Erythroblast (primary cell): Measurements from ENCODE around the gene GRIN2C.
A peak's percentile ranks its signal among the peaks of the same experiment; 100 is the strongest.

Experiments
- DNase-seq, 2 experiments: peaks; one replicate each; lab custom pipeline; 2025; lab: John Stamatoyannopoulos, UW
- GATA1 ChIP-seq: IDR thresholded peaks from 2 replicates; pipeline ENCODE4 v1.6.1; 2011; ENCODE audit warnings: low read depth, mild to moderate bottlenecking, control low read depth, low read length, moderate library complexity
- POLR2A ChIP-seq: IDR thresholded peaks from 2 replicates; pipeline ENCODE4 v1.6.1; 2011; ENCODE audit warnings: mild to moderate bottlenecking, low read length

GRIN2C gene

DNA sequence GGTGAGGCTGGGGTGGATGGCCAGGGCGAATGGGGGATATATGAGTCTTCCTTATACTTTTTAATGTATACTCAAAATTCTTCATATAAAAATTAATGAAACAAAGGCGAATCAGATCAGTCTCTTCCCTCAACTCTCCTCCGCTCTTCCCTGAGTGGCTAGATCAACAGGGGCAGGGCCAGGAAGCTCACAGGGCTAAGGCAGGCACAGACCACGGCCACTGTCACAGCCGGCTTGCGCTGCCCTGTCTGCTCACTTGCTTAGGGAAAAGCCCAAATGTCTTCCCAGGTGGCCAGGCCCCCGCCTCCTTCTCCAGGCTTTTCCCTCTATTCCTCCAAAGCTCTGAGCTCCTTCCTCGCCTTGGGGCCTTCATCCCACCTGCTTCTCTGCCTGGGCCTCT is 6.0 kb downstream of the GRIN2C start:
- TF ChIP-seq GATA1 (no peak), POLR2A (no peak)

DNA sequence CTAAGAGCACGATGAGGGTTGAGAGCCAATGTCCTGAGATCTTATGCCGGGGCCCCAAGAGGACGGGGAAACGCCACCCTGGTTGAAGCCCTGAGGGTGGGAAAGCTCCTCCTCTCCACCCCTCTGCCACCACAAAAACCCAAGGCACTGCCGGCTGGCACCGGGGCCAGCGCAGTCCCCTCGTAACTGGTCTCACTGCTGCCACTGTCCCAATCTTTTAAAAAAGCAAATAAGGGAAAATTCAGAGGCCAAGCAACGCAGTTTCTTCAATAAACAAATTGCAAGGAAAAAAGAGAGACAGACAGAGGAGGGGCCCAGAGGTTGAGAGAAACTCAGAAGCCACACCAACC is 6.7 kb downstream of the GRIN2C start:
- no peak for DNase-seq
- TF ChIP-seq POLR2A (no peak), GATA1 (no peak)

More for the DNA sequence above, 6.0 kb downstream of the GRIN2C start:
- DNase-seq: no peak

DNA sequence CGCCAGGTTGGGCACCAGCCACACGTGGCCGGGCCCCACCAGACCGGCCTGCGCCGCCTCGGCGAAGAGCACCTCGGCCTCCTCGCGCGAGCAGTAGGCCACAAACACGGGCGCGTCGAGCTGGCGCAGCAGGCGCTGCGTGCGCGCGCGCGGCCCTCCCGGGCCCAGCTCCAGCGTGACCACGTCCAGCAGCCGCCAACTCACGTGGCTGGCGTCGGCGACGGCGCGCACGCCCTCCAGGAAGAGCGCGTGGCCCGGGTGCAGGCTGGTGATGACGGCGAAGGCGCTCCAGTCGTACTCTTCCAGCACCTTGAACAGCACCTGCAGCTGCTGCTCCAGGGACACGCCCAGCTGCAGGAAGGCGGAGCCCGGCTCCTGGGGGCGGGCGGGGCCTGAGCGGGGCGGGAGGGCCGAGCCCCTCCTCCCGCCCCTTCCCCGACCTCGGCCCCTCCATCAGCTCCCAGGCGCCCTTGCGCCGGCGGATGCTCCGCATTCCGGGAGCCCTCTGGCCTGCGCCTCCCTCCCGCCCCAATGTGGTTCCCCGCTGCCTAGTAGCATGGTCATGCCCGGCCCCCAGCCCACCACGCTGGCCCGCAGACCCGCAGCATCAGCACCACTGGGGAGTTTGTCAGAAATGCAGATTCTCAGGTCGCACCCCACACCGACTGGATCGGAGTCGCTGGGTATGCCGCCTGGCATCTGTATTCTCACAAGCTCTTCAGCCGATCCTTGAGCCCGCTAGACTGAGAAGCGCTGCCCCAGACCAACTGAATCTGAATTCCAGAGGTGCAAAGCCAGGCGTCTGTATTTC is 7.2 kb downstream of the GRIN2C start:
- peak in 1 of 2 experiments; percentile 42 for DNase-seq
- TF ChIP-seq GATA1: no peak
- TF ChIP-seq POLR2A: no peak

DNA sequence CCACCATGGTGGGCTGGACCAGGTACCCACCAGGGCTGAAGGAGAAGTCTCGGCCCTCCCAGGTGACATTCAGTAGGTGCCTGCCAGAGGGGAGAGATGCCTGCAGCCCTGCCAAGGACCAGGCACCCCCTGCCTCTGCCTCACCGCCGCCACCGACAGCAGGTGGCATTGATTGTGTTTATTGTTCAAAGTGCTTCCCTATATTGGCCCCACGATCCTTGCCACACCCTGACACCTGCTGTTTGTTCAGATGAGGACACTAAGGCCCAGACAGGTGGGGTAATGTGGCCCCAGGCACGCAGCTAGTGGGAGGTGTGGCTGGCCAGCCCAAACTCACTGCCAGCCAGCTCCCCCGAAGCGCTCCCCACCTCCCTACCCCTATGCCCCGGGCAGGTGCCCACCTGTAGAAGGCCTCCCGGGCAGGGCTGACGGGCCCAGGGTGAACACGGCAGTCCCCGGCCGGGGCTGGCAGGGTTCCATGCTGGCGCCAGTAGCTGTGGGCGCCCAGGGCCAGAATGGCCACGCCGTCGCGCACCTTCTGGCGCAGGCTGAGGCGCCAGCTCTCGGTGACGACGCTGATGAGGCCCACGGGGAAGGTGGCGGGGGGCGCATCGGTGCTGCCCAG is 8.0 kb downstream of the GRIN2C start:
- TF ChIP-seq POLR2A (no peak), GATA1 (no peak)
- DNase-seq: no peak

DNA sequence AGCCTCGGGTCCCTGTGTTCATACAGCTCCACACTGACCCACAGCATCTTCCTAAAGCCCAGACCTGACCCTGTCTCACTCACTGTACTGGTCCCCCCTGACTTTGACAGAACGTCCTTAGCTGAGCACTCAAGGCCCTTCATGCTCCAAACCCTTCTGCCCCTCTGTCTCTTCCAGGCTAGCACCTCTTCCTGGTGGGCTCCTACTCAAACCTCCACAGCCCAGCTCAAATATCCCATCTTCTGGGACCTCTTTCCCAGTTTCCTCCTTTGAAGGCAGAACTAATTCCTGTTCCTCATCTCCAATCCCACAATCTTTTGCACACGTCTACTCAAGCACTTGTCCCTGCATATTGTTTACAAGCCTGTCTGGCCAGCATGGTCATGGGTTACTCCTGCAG is 8.8 kb downstream of the GRIN2C start:
- DNase-seq: no peak
- TF ChIP-seq GATA1: no peak
- TF ChIP-seq POLR2A: no peak

DNA sequence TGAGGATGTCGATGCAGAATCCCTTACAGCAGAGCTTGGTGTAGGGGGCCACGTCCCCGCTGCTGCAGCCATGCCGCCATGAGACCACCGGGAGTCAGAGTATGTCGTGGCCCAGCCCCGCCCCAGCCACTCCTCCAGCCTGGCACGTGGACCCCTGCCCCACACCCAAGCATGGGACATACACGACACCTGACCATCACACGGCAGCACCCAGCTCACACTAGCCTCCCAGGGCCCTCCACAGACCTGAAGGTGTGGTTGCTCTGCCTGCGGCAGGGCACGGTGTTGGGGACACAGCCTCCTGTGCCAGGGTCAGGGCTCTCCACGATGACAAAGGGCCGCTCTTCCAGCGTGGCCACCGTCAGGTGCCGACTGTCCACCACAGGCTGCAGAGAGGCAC is 9.4 kb downstream of the GRIN2C start:
- no peak for DNase-seq
- TF ChIP-seq GATA1: no peak

DNA sequence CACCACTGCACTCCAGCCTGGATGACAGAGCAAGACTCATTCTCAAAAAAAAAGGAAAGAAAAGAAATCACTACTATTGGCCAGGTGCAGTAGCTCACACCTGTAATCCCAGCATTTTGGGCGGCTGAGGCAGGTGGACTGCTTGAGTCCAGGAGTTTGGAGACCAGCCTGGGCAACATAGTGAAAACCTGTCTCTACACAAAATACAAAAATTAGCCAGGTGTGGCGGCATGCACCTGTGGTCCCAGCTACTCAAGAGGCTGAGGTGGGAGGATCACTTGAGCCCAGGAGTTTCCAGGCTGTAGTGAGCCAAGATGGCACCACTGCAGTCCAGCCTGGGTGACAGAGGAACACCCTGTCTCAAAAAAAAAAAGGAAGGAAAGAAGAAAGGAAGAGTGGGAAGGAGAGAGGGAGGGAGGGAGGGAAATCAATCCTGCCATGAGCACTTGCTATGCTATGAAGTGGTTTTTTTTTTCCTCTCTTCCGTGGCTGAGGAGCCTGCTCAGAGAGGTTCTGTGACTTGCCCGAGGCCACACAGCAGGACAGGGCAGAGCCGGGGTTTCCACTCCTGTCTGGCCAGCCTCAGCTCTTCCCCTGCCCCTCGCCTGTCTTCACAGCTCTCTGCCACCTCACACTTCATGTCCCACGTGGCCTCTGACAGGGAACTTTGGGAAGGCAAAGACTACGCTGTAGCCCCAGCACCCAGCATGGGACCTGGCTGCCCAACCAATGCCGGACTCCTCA is 10.9 kb downstream of the GRIN2C start:
- TF ChIP-seq POLR2A (no peak), GATA1 (no peak)

DNA sequence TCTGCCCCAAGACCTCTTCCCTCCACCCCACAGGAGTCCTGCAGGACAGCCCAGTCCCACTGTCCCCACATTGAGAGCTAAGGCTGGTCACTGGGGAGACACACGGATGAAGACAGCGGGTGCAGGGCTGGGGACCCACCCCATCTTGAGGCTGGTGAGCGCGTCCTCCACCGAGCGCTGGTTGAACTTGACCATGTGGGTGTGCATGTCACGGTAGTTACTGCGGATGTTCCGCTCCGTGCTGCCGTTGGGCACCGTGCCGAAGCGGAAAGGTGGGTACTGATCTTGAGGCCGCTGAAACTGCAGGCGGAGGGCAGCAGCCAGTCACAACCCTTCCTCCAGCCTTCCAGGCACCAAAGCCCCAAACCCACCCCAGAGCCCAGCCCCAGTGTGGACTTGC is 13.1 kb downstream of the GRIN2C start:
- TF ChIP-seq GATA1 (no peak), POLR2A (no peak)
- DNase-seq: no peak

More for the DNA sequence above, 10.9 kb downstream of the GRIN2C start:
- DNase-seq: no peak

DNA sequence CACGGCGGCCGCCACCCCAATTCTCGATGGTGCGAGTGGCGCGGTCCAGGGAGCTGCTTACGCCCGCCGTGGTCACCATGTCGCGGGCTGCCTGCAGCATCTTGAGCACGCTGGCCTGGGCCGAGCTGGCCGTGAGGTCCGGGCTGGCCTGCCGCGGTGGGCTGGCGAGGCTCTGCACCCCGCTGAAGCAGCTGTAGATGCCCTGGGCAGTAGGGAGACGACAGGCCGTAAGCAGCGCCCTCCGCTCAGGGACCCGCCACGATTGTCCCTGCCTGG is 16.4 kb downstream of the GRIN2C start:
- TF ChIP-seq POLR2A (no peak), GATA1 (no peak)
- no peak for DNase-seq

DNA sequence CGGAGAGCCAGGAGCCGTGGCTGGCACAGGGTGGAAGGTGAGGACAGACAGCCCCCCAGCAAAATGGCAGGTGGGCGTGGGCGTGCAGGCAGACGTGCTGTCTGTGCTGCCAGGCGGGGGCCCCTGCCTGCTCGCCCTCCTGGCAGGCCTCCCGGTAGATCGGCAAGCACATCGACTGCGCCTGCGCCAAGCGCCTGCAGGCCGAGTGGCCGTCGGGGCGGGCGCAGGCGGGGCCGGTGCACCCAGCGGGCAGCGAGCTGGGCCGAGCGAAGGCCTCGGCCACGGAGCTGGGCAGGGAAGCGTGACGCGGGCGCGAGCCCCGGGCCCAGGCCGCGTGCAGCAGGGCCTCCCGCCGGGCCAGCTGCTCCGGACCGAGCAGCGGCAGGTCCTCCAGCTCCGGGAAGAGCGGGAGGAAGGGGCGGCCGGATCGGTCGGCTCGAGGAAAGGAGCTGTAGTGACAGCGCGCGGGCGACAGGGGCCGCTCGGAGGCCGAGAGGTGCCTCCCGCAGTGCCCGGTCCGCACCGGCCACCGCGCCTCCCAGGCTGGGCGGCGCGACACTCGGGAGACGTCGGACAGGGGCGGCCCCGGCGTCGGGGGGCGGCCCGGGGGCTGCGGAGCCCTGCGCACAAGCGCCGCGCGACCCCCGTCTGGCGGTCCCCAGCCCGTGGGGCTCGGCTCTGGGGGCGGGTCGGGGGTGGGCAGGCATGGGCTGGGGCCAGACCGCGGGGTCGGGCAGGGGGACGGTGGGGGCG is 16.9 kb downstream of the GRIN2C start:
- no peak for TF ChIP-seq POLR2A
- no peak for TF ChIP-seq GATA1
- peak; percentile 70 to 71 for DNase-seq

DNA sequence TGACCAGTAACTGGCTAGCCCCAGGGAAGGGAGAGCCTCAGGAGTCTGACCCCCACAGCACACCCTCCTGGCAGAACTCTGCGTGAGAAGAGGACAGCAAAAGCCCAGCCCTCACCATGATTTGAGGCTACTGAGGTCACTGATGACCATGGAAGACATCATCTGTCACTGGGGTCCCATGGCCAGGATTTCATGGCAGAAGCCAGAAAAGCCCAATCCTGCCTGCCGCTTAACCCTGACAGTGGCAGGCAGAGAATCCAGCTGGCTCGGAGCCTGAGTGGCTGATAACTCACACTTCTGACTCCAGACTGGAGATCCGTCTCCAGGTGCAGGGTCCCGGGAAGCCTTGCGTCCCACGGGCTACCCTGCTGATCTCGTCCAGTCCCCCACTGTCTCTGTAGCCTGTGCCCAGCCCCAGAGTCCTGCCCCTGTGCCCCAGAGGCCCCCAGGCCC is 17.5 kb downstream of the GRIN2C start:
- no peak for DNase-seq
- TF ChIP-seq POLR2A (no peak), GATA1 (no peak)

DNA sequence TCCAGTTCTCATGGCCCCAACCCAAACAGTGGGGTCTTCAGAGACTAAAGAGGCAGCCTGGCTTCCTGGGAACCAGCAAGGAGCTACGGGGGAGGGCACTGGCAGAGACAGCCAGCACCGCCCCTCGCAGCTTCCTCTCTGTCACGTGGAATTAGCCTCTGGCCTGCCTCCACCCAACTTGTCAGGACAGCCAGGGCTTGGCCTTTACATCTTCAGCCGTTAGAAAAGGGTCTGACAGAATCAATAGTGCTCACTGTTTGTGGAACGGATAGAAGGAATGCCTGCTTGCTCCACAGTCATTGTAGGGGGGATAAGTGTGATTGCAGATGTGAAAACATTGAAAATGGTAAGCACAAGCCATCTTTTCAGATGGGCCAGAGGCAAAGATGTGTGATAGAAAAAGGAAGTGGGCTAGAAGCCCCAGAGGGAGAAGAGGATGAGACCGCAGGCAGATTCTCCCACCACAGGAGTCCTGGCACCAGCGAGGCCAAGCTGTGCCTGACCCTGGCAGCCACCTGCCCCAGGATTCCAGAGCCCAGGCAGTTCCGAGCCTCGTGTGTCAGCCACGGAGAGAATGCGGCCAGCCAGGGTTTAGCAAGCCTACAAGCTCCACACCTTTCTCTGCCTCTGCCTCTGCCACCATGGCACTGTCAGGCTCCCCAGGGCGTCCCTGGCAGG is 18.6 kb downstream of the GRIN2C start:
- DNase-seq: peak; percentile 27 to 44
- TF ChIP-seq POLR2A: no peak
- TF ChIP-seq GATA1: no peak

DNA sequence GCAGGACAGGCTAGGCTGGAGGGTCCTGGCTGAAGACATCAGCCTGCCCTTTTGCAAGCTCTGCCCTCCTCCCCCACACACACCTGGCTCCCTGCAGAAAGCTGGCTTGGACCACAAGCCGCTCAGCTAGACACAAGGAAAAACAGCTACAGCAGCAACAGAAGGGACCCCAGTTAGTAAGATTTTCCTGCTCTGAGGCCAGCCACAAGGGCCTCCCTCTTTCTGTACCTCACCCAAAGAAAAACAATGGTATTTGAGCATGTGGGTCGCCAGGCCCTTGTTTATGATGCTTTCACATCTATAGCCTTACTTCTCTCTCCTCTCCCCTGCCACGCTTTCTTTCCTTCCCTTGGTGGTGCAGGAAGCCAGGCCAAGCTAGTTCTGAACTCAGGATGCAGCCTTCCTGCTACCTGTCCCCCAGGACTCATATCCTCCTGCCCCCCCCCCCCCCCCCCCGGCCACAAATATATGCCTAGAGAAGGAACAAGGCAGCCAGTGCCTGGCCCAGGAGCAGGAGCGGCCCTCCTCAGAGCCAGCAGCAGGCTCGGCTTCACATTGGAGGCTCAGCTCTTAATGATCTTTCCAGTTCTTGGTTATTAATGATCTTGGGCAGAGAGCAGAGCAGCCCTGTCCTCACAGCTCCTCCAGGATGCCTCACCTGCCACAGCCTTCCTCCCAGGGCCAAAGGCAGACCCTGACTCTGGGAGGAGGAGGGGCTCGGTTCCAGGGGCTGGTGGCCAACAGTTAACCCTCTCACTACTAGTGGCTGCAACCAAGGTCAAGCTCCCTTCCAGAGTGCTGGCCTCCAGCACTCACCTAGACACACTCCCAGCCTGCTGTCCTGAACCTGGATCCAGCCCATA is 19.5 kb downstream of the GRIN2C start:
- no peak for DNase-seq
- TF ChIP-seq POLR2A: no peak
- no peak for TF ChIP-seq GATA1
